Lower leg skin (tissue), 4 donors: ENCODE data around the gene SULF2. TPM values are rescaled to one million over a fixed set of nuclear protein-coding genes. Genes with fewer than 3 reads are reported as not detected.

Experiments
- DNase-seq, 2 donors: peaks; one replicate each; pipeline ENCODE4 v3.0.0-alpha.2; 2019; ENCODE audit warnings: low spot score in 2 of 2
- H3K4me3 ChIP-seq: fragments of 200-600 bp; sonication (generic); 2 replicates; pipeline ENCODE4 v1.5.1; 2017; ENCODE audit warnings: mild to moderate bottlenecking, low read depth; ENCODE audit not compliant: poor library complexity, severe bottlenecking
- CTCF ChIP-seq, 3 donors: fragments of 450-650 bp; IDR thresholded peaks; one replicate each; pipeline ENCODE4 v1.5.1; 2016; ENCODE audit warnings: antibody characterized with exemption in 3 of 3, mild to moderate bottlenecking in 3 of 3, moderate library complexity in 2 of 3
- POLR2A ChIP-seq, 2 donors: fragments of 450-650 bp; IDR thresholded peaks; one replicate each; pipeline ENCODE4 v1.6.1; 2016 to 2017; ENCODE audit warnings: antibody characterized with exemption in 2 of 2, mild to moderate bottlenecking in 1 of 2, moderate library complexity in 1 of 2
- WGBS, 2 donors: methylation state at CpG; one replicate each; pipeline ENCODE4 v1.1.5; 2018; 5-methylcytosine and 5-hydroxymethylcytosine counted together
- intact Hi-C: fragments of 100-400 bp; cut with DNase I; formaldehyde crosslinking; loops from one replicate; pipeline ENCODE4 v1.15.0; 2023; ENCODE audit warnings: low total_unique reads
- total RNA-seq, 4 donors: library from RNA; depleted of rRNA; stranded (reverse); fragments of >200 nt; gene quantifications; one replicate each; pipeline ENCODE4 v1.1.0, GENCODE V29; 2016

The SULF2 gene
- total RNA-seq, 4 donors from 2014 or later, result 18.3 to 83.0 (median 28.0) TPM

GRCh38 chr20:47622118-47622665 is 163.1 kb downstream of the SULF2 start:
- intact Hi-C loops, result no loop called here
- TF ChIP-seq CTCF (IDR thresholded peaks at IDR 0.05), result no peak
- WGBS, 2 donors, result 93 to 94% methylated on average over 9 of the region's 9 CpGs
- DNase-seq, result no peak
- H3K4me3 ChIP-seq, result no peak overlapping the region

- no peak overlapping the region for H3K4me3 ChIP-seq
- intact Hi-C loops, result no loop called here
- WGBS, 2 donors, result 43 to 46% methylated on average over 8 of the region's 8 CpGs
- TF ChIP-seq POLR2A (IDR thresholded peaks at IDR 0.05) (no peak), CTCF (IDR thresholded peaks at IDR 0.05) (no peak)
- DNase-seq, result no peak
These were observed 164.2 kb downstream of the SULF2 start for GRCh38 chr20:47620808-47621805.

- TF ChIP-seq CTCF (IDR thresholded peaks at IDR 0.05) (no peak), POLR2A (IDR thresholded peaks at IDR 0.05) (no peak)
- intact Hi-C loops, result no loop called here
- 87 to 90% methylated on average over 6 of the region's 6 CpGs for whole genome bisulfite sequencing, 2 donors
- no peak overlapping the region for H3K4me3 ChIP-seq
- DNase-seq, result no peak
These were observed 166.8 kb downstream of the SULF2 start for GRCh38 chr20:47618479-47618878.

- no peak overlapping the region for H3K4me3 ChIP-seq
- no peak for DNase-seq
- intact Hi-C loops, result no loop called here
- WGBS, 2 donors, result 95 to 100% methylated on average over 2 of the region's 2 CpGs
- TF ChIP-seq POLR2A (IDR thresholded peaks at IDR 0.05), result no peak
- TF ChIP-seq CTCF (IDR thresholded peaks at IDR 0.05), result no peak
These were observed 170.5 kb downstream of the SULF2 start for GRCh38 chr20:47614703-47615309.

- H3K4me3 ChIP-seq, result no peak overlapping the region
- intact Hi-C loops, result no loop called here
- 89 to 92% methylated on average over 2 of the region's 2 CpGs for WGBS, 2 donors
- no peak for TF ChIP-seq CTCF (IDR thresholded peaks at IDR 0.05)
- no peak for TF ChIP-seq POLR2A (IDR thresholded peaks at IDR 0.05)
- DNase-seq, result no peak
These were observed 172.6 kb downstream of the SULF2 start for GRCh38 chr20:47612670-47613069.
